ENCODE data around the gene CDH12.

The CDH12 gene

GRCh38 chr5:22650511-22650910, 202.6 kb downstream of the CDH12 start:
- no peak overlapping the region for H3K27ac ChIP-seq (replicated peaks)
- TF ChIP-seq POLR2AphosphoS5 (IDR thresholded peaks at IDR 0.05; ENCODE audit: low read depth) (no peak), CTCF (IDR thresholded peaks at IDR 0.05; ENCODE audit: insufficient read depth, low read length) (no peak), SPI1 (IDR thresholded peaks at IDR 0.05; ENCODE audit: borderline replicate concordance, low read depth) (no peak), REST (IDR thresholded peaks at IDR 0.05; ENCODE audit: insufficient replicate concordance, low read depth) (no peak), GABPA (IDR thresholded peaks at IDR 0.05; ENCODE audit: low read depth) (no peak)
- H3K4me3 ChIP-seq (replicated peaks; ENCODE audit: insufficient read depth, low read length) = no peak overlapping the region
- H3K27me3 ChIP-seq (ENCODE audit: insufficient read depth, poor library complexity, severe bottlenecking) = no peaks in the 10 kb centered on the region
- DNase-seq (ENCODE audit: low read depth in 1 of 2, low spot score in 1 of 2) = no peak

GRCh38 chr5:22649074-22649473, 204.1 kb downstream of the CDH12 start:
- H3K27me3 ChIP-seq (ENCODE audit: insufficient read depth, poor library complexity, severe bottlenecking) = no peaks in the 10 kb centered on the region
- DNase-seq (ENCODE audit: low read depth in 1 of 2, low spot score in 1 of 2) = no peak
- H3K4me3 ChIP-seq (replicated peaks; ENCODE audit: insufficient read depth, low read length) = no peak overlapping the region
- H3K27ac ChIP-seq (replicated peaks) = no peak overlapping the region
- TF ChIP-seq SPI1 (IDR thresholded peaks at IDR 0.05; ENCODE audit: borderline replicate concordance, low read depth) (no peak), POLR2AphosphoS5 (IDR thresholded peaks at IDR 0.05; ENCODE audit: low read depth) (no peak)

DNA sequence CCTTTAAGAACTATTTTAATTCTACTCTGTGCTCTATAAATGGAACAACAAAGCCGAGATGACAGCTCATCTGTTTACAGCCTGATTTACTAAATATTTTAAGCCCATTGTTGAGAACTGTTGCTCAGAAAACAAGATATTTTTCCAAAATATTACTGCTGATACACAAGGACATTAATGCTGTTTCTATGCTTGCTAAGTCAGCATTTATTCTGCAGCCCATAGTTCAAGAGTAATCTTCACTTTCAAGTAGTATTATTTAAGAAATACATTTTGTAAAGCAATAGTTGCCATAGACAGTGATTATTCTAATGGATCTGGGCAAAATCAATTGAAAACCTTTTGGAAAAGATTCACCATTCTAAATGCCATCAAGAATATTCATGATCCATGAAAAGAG, 208.3 kb downstream of the CDH12 start:
- DNase-seq (ENCODE audit: low read depth in 1 of 2, low spot score in 1 of 2) = no peak
- Histone ChIP-seq H3K4me3 (replicated peaks; ENCODE audit: insufficient read depth, low read length) (no peak overlapping the region), H3K27ac (replicated peaks) (no peak overlapping the region), H3K27me3 (ENCODE audit: insufficient read depth, poor library complexity, severe bottlenecking) (no peaks in the 10 kb centered on the region)
- no peak for TF ChIP-seq GABPA (IDR thresholded peaks at IDR 0.05; ENCODE audit: low read depth)
- no peak for TF ChIP-seq SPI1 (IDR thresholded peaks at IDR 0.05; ENCODE audit: borderline replicate concordance, low read depth)
- no peak for TF ChIP-seq REST (IDR thresholded peaks at IDR 0.05; ENCODE audit: insufficient replicate concordance, low read depth)
- TF ChIP-seq POLR2AphosphoS5 (IDR thresholded peaks at IDR 0.05; ENCODE audit: low read depth) = no peak
- TF ChIP-seq CTCF (IDR thresholded peaks at IDR 0.05; ENCODE audit: insufficient read depth, low read length) = no peak

- no peak overlapping the region for H3K27ac ChIP-seq (replicated peaks)
Observed at GRCh38 chr5:22643356-22643755, 209.8 kb downstream of the CDH12 start.

More at GRCh38 chr5:22643356-22643755, 209.8 kb downstream of the CDH12 start:
- no peak for DNase-seq (ENCODE audit: low read depth in 1 of 2, low spot score in 1 of 2)
- no peak overlapping the region for H3K4me3 ChIP-seq (replicated peaks; ENCODE audit: insufficient read depth, low read length)
- TF ChIP-seq POLR2AphosphoS5 (IDR thresholded peaks at IDR 0.05; ENCODE audit: low read depth) (no peak), REST (IDR thresholded peaks at IDR 0.05; ENCODE audit: insufficient replicate concordance, low read depth) (no peak), CTCF (IDR thresholded peaks at IDR 0.05; ENCODE audit: insufficient read depth, low read length) (no peak), GABPA (IDR thresholded peaks at IDR 0.05; ENCODE audit: low read depth) (no peak), SPI1 (IDR thresholded peaks at IDR 0.05; ENCODE audit: borderline replicate concordance, low read depth) (no peak)
- H3K27me3 ChIP-seq (ENCODE audit: insufficient read depth, poor library complexity, severe bottlenecking) = no peaks in the 10 kb centered on the region
